ENCODE data around the gene MAMSTR.
"Not testable (repeated sequence)": the region's sequence is repeated elsewhere in the genome, so short reads cannot be mapped to it uniquely, and the experiment has no call there.

The MAMSTR gene

GRCh38 chr19:48722196-48722708 lies 2.7 kb upstream of the MAMSTR start:
- Histone ChIP-seq H3K4me3 (ENCODE audit: low read depth, low read length) (no peak overlapping the region), H3K27me3 (no peaks in the 10 kb centered on the region), H3K4me1 (peaks cover 5% of the 10 kb centered on the region), H3K36me3 (no peaks in the 10 kb centered on the region), H3K9me3 (no peaks in the 10 kb centered on the region)
- DNase-seq, result no peak
- no peak for TF ChIP-seq CTCF (IDR thresholded peaks at IDR 0.05; ENCODE audit: low read depth, low read length)

GRCh38 chr19:48720613-48721296 lies 1.2 kb upstream of the MAMSTR start:
- Histone ChIP-seq H3K36me3 (no peaks in the 10 kb centered on the region), H3K9me3 (no peaks in the 10 kb centered on the region), H3K27me3 (no peaks in the 10 kb centered on the region), H3K4me3 (ENCODE audit: low read depth, low read length) (peak overlapping the region; percentile 71), H3K4me1 (peaks cover 8% of the 10 kb centered on the region)
- TF ChIP-seq CTCF (IDR thresholded peaks at IDR 0.05; ENCODE audit: low read depth, low read length), result no peak
- DNase-seq, result peak; percentile 99

- H3K27me3 ChIP-seq, result no peaks in the 10 kb centered on the region
- no peak for DNase-seq
- H3K9me3 ChIP-seq, result no peaks in the 10 kb centered on the region
- H3K4me1 ChIP-seq, result peaks cover 5% of the 10 kb centered on the region
- no peak for TF ChIP-seq CTCF (IDR thresholded peaks at IDR 0.05; ENCODE audit: low read depth, low read length)
- H3K36me3 ChIP-seq, result no peaks in the 10 kb centered on the region
- peak overlapping the region; percentile 71 for H3K4me3 ChIP-seq (ENCODE audit: low read depth, low read length)
Observed at GRCh38 chr19:48720251-48720612, 707 bp upstream of the MAMSTR start.

GRCh38 chr19:48718711-48719231 lies 754 bp downstream of the MAMSTR start:
- Histone ChIP-seq H3K4me1 (peaks cover 3% of the 10 kb centered on the region), H3K36me3 (no peaks in the 10 kb centered on the region), H3K4me3 (ENCODE audit: low read depth, low read length) (no peak overlapping the region), H3K27me3 (no peaks in the 10 kb centered on the region), H3K9me3 (no peaks in the 10 kb centered on the region)
- TF ChIP-seq CTCF (IDR thresholded peaks at IDR 0.05; ENCODE audit: low read depth, low read length), result no peak
- DNase-seq, result no peak

- DNase-seq; H3K4me3 ChIP-seq (ENCODE audit: low read depth, low read length); H3K9me3 ChIP-seq; H3K36me3 ChIP-seq; H3K4me1 ChIP-seq; H3K27me3 ChIP-seq: not testable (repeated sequence)
Observed at GRCh38 chr19:48718106-48718505, 1.4 kb downstream of the MAMSTR start.

GRCh38 chr19:48716562-48717291 lies 2.8 kb downstream of the MAMSTR start:
- Histone ChIP-seq H3K27me3 (no peaks in the 10 kb centered on the region), H3K36me3 (no peaks in the 10 kb centered on the region), H3K9me3 (no peaks in the 10 kb centered on the region), H3K4me3 (ENCODE audit: low read depth, low read length) (peak overlapping the region; percentile 43), H3K4me1 (peaks cover 3% of the 10 kb centered on the region)
- TF ChIP-seq CTCF (IDR thresholded peaks at IDR 0.05; ENCODE audit: low read depth, low read length), result no peak
- DNase-seq, result peak; percentile 92

All from BE2C (cell line).